ENCODE results near the gene ITPK1.

The ITPK1 gene

GRCh38 chr14:93060841-93061240, 54.9 kb downstream of the ITPK1 start:
- TF ChIP-seq CTCF (IDR thresholded peaks at IDR 0.05; ENCODE audit: extremely low read depth, missing control alignments), result no peak
- no peak for DNase-seq (ENCODE audit: low spot score)

DNA sequence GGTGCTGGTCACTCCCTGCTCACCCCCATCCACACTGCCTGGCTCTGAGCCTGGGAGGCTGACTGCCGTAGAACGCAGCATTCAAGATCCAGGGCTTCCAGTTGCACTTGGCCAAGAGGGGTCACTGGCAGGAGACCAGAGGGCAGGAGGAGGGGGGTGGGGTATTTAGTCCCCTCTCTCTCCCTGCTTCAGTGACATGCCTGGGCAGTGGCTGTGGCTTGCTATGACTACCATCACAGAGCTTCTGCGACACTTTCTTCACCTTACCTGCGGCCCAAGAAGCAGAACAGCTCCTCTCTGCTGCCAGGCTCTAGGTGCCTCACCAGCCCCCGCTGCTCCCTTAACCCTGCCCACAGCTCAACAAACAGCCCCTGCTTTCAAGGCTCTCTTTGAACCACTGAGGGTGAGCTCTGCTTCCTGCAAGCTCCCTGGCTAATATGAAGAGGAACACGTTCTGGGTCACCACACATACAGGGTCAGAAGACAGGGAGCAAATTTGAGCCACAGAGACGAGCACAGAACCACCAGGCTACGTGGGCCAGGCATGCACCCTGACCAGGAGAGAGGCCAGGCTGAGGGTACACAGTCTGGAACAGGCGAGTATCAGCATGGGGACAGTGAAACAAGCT, 55.7 kb downstream of the ITPK1 start:
- DNase-seq (ENCODE audit: low spot score), result no peak
- no peak for TF ChIP-seq CTCF (IDR thresholded peaks at IDR 0.05; ENCODE audit: extremely low read depth, missing control alignments)

GRCh38 chr14:93059260-93059659, 56.5 kb downstream of the ITPK1 start:
- DNase-seq (ENCODE audit: low spot score), result no peak
- no peak for TF ChIP-seq CTCF (IDR thresholded peaks at IDR 0.05; ENCODE audit: extremely low read depth, missing control alignments)

DNA sequence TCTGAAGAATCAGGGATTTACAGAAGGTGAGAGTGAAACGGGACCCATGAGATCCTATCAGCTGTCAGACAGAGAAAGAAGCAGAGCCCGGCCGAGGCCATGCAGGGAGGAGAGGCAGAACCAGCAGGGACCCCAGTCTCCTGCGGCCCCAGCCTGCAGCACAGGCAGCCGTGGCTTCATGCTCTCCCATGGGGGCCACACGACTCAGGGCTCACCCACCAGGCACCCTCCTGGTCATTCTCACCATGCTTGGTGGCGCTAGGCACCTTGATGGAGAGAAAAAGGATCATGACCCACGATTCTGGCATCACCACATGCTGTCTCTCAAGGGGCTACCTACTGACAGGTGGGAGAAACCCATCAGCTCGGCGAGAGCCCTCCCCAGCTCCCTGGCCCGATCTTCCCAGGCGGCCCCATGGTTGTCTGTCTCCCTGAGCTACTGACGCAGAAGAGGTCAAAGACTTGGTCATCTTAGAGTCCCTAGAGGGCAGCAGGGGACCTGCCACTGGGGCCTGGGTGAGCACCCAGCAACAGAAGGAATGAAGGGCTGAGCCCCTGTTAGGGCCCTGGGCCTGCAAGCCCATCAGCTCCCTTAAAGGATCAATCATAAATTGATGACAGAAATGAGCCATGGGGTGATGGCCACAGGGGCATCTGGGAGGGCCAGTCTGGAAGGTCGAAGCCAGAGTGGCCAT, 58.0 kb downstream of the ITPK1 start:
- no peak for DNase-seq (ENCODE audit: low spot score)
- TF ChIP-seq CTCF (IDR thresholded peaks at IDR 0.05; ENCODE audit: extremely low read depth, missing control alignments), result no peak

GRCh38 chr14:93056840-93057585, 58.7 kb downstream of the ITPK1 start:
- DNase-seq (ENCODE audit: low spot score), result no peak
- TF ChIP-seq CTCF (IDR thresholded peaks at IDR 0.05; ENCODE audit: extremely low read depth, missing control alignments), result no peak

GRCh38 chr14:93056166-93056839, 59.4 kb downstream of the ITPK1 start:
- no peak for TF ChIP-seq CTCF (IDR thresholded peaks at IDR 0.05; ENCODE audit: extremely low read depth, missing control alignments)
- no peak for DNase-seq (ENCODE audit: low spot score)
